SH-SY5Y (cell line): ENCODE data around the gene TEKT3.

Source experiments
- GATA2 ChIP-seq: IDR thresholded peaks from 2 replicates; pipeline ENCODE4 v1.6.1; 2011; ENCODE audit warnings: mild to moderate bottlenecking, low read depth, low read length
- GATA3 ChIP-seq: IDR thresholded peaks from 2 replicates; pipeline ENCODE4 v1.6.1; 2011; ENCODE audit warnings: low read depth, mild to moderate bottlenecking, low read length, moderate library complexity

DNA sequence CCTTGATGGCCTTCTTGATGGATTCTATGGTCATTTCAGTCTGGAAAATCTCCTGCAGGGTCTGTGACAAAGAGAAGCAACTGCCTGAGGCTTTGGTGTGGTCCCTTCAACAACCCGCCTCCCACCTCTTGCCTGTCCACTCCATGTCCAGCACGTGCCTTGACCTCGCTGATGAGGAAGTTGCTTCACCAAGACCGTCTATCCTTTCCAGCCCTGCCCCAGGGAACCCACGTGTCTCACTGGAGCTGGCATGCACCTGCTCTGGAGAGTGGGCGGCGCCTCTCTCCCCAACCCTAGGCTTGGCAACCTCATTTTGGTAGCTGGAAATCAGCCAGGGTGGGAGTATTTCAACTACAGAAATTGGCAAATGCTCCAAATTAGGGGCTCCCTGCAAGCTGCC is 32.6 kb downstream of the TEKT3 start:
- TF ChIP-seq GATA2 (no peak), GATA3 (no peak)
